Measurements from ENCODE around the gene GRAMD1A.

- TF ChIP-seq CTCF (IDR thresholded peaks at IDR 0.05) (no peak), POLR2A (IDR thresholded peaks at IDR 0.05; ENCODE audit: low read depth) (no peak), EP300 (IDR thresholded peaks at IDR 0.05) (no peak), POLR2AphosphoS5 (IDR thresholded peaks at IDR 0.05) (no peak)
Measured at GRCh38 chr19:35069696-35070095, 69.6 kb downstream of the GRAMD1A start.
